Measurements from ENCODE around the gene FLNA. TPM values are rescaled to one million over a fixed set of nuclear protein-coding genes. Genes with fewer than 3 reads are reported as not detected.
A peak's percentile ranks its signal among the peaks of the same experiment; 100 is the strongest.

Gene FLNA
- total and polyA plus RNA-seq, 2 of the 13 experiments (the other 11 are each of a cell fraction or from before 2014, with no cell fraction given) = 83.4 to 174 TPM

DNA sequence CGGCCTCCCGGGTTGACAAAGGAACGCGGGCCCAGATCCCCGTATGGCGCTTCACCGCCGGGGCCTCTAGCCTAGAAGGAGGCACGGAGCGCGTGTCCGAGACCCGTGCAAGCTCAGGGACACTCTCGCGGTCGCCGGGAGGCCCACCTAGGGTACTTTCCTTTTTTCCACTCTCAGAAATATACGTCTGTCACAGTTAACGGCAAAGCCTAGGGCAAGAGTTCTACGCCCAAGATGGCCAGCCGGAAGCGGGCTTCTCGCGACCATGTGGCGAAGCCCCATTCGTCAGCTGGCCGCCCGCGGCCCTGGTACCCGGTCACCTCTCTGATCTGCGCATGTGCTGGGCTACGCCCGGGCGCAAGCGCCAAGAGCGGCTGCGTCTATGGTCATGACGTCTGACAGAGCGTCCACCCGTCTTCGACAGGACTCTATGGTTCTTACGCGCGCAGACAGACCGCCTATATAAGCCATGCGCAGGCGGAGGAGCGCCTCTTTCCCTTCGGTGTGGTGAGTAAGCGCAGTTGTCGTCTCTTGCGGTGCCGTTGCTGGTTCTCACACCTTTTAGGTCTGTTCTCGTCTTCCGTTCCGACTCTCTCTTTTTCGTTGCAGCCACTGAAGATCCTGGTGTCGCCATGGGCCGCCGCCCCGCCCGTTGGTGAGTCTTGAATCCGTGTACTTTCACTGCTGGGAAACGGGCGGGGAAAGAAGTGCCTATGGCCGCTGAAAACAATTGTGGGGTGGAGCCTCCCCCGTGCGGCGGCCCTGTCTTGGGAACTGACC is 23.6 kb upstream of the FLNA start, which contains the start of gene RPL10 (continued):
- TF ChIP-seq, protein P1, sequence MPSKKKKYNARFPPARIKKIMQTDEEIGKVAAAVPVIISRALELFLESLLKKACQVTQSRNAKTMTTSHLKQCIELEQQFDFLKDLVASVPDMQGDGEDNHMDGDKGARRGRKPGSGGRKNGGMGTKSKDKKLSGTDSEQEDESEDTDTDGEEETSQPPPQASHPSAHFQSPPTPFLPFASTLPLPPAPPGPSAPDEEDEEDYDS (CRISPR knock-in tag; IDR thresholded peaks at IDR 0.05) = peak; percentile 98
- TF ChIP-seq KLF12 (CRISPR knock-in tag; IDR thresholded peaks at IDR 0.05; ENCODE audit: borderline replicate concordance) = peak; percentile 60; the same call in 1 of the 2 replicates
- TF ChIP-seq ZNF263 (CRISPR knock-in tag; IDR thresholded peaks at IDR 0.05) = no peak
- no peak; the same call in 1 of the 2 replicates for TF ChIP-seq ZNF564 (CRISPR knock-in tag; IDR thresholded peaks at IDR 0.05)
- no peak for TF ChIP-seq TSC22D2 (CRISPR knock-in tag; IDR thresholded peaks at IDR 0.05; ENCODE audit: borderline replicate concordance)
- TF ChIP-seq, protein P2, sequence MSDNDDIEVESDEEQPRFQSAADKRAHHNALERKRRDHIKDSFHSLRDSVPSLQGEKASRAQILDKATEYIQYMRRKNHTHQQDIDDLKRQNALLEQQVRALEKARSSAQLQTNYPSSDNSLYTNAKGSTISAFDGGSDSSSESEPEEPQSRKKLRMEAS (IDR thresholded peaks at IDR 0.05) = peak; percentile 80
- TF ChIP-seq PREB (CRISPR knock-in tag; IDR thresholded peaks at IDR 0.05) = no peak
- TF ChIP-seq SALL2 (CRISPR knock-in tag; IDR thresholded peaks at IDR 0.05) = 0 out of 2 replicates have a peak, but pooled peaks have one; percentile 7
- TF ChIP-seq ZNF704 (CRISPR knock-in tag; IDR thresholded peaks at IDR 0.05; ENCODE audit: borderline replicate concordance) = no peak
- no peak for TF ChIP-seq JUNB (CRISPR knock-in tag; IDR thresholded peaks at IDR 0.05; ENCODE audit: borderline replicate concordance)
- TF ChIP-seq, protein P3, sequence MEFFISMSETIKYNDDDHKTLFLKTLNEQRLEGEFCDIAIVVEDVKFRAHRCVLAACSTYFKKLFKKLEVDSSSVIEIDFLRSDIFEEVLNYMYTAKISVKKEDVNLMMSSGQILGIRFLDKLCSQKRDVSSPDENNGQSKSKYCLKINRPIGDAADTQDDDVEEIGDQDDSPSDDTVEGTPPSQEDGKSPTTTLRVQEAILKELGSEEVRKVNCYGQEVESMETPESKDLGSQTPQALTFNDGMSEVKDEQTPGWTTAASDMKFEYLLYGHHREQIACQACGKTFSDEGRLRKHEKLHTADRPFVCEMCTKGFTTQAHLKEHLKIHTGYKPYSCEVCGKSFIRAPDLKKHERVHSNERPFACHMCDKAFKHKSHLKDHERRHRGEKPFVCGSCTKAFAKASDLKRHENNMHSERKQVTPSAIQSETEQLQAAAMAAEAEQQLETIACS (CRISPR knock-in tag; IDR thresholded peaks at IDR 0.05) = peak; percentile 9; the same call in 1 of the 2 replicates
- TF ChIP-seq U2AF2 (IDR thresholded peaks at IDR 0.05; ENCODE audit: low read depth, low read length) = no peak
- no peak for TF ChIP-seq PRMT3 (CRISPR knock-in tag; IDR thresholded peaks at IDR 0.05; ENCODE audit: borderline replicate concordance, low read depth)
- peak; percentile 67; the same call in 1 of the 2 replicates for TF ChIP-seq SSRP1 (CRISPR knock-in tag; IDR thresholded peaks at IDR 0.05)
- TF ChIP-seq CEBPB (IDR thresholded peaks at IDR 0.05; ENCODE audit: borderline replicate concordance, low read depth, low read length) = no peak
- peak; percentile 90 for TF ChIP-seq GMEB1 (CRISPR knock-in tag; IDR thresholded peaks at IDR 0.05; ENCODE audit: borderline replicate concordance)
- TF ChIP-seq, protein P4, sequence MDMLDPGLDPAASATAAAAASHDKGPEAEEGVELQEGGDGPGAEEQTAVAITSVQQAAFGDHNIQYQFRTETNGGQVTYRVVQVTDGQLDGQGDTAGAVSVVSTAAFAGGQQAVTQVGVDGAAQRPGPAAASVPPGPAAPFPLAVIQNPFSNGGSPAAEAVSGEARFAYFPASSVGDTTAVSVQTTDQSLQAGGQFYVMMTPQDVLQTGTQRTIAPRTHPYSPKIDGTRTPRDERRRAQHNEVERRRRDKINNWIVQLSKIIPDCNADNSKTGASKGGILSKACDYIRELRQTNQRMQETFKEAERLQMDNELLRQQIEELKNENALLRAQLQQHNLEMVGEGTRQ (IDR thresholded peaks at IDR 0.05; ENCODE audit: low read depth, low read length) = no peak
- TF ChIP-seq, protein P4 (CRISPR knock-in tag; IDR thresholded peaks at IDR 0.05; ENCODE audit: borderline replicate concordance) = peak; percentile 59; the same call in 1 of the 2 replicates
- TF ChIP-seq ZNF230 (CRISPR knock-in tag; IDR thresholded peaks at IDR 0.05) = no peak
- no peak for TF ChIP-seq ZNF530 (CRISPR knock-in tag; IDR thresholded peaks at IDR 0.05; ENCODE audit: low read depth)
- TF ChIP-seq ZNF841 (CRISPR knock-in tag; IDR thresholded peaks at IDR 0.05; ENCODE audit: borderline replicate concordance) = no peak

Measured in HepG2 (cell line).